ENCODE measurements around the gene CHD1.

Gene CHD1

GRCh38 chr5:98839469-98840383 is 89.1 kb downstream of the CHD1 start:
- POLR2A ChIA-PET (ENCODE audit: low non-redundant PET) = no interaction called here
- CTCF ChIA-PET = interaction anchor here (0.6 to 1.8 kb wide), 2 partner anchors 13 to 52 kb away, joined by 4 to 5 read pairs; no protein-coding TSS in a partner anchor
- H3K27ac ChIP-seq = no peak overlapping the region
- DNase-seq (ENCODE audit: low spot score) = no peak
- peak; percentile 55 for TF ChIP-seq CTCF (conservative IDR thresholded peaks at IDR 0.05; ENCODE audit: low read depth)

GRCh38 chr5:98836175-98836574 is 92.6 kb downstream of the CHD1 start:
- TF ChIP-seq CTCF (conservative IDR thresholded peaks at IDR 0.05; ENCODE audit: low read depth) = no peak
- CTCF ChIA-PET = no interaction called here
- H3K27ac ChIP-seq = no peak overlapping the region
- no peak for DNase-seq (ENCODE audit: low spot score)
- POLR2A ChIA-PET (ENCODE audit: low non-redundant PET) = no interaction called here

- no peak for DNase-seq (ENCODE audit: low spot score)
- ChIA-PET CTCF (interaction anchor here (0.8 kb wide), 1 partner anchor 221 kb away, joined by 3 read pairs; no protein-coding TSS in a partner anchor), POLR2A (ENCODE audit: low non-redundant PET) (no interaction called here)
- H3K27ac ChIP-seq = no peak overlapping the region
- 0 out of 2 replicates have a peak, but pooled peaks have one; percentile 5 for TF ChIP-seq CTCF (conservative IDR thresholded peaks at IDR 0.05; ENCODE audit: low read depth)
Measured at GRCh38 chr5:98827588-98828284, 101.1 kb downstream of the CHD1 start.

GRCh38 chr5:98827161-98827560 is 101.6 kb downstream of the CHD1 start:
- H3K27ac ChIP-seq = no peak overlapping the region
- ChIA-PET POLR2A (ENCODE audit: low non-redundant PET) (no interaction called here), CTCF (no interaction called here)
- peak; percentile 69 for DNase-seq (ENCODE audit: low spot score)
- TF ChIP-seq CTCF (conservative IDR thresholded peaks at IDR 0.05; ENCODE audit: low read depth) = peak; percentile 62

GRCh38 chr5:98825582-98826375 is 103.0 kb downstream of the CHD1 start:
- DNase-seq (ENCODE audit: low spot score) = no peak
- POLR2A ChIA-PET (ENCODE audit: low non-redundant PET) = no interaction called here
- no peak for TF ChIP-seq CTCF (conservative IDR thresholded peaks at IDR 0.05; ENCODE audit: low read depth)
- H3K27ac ChIP-seq = no peak overlapping the region
- CTCF ChIA-PET = interaction anchor here (0.6 to 0.7 kb wide), 2 partner anchors 10 to 57 kb away, joined by 3 read pairs; no protein-coding TSS in a partner anchor

Measured in RWPE1 (cell line).